K562 (cell line): ENCODE data around the gene SIK3. TPM values are rescaled to one million over a fixed set of nuclear protein-coding genes. Genes with fewer than 3 reads are reported as not detected.
A peak's percentile ranks its signal among the peaks of the same experiment; 100 is the strongest.

Experiments used
- BHLHE40 ChIP-seq: IDR thresholded peaks from 2 replicates; pipeline ENCODE4 v1.6.1; 2011; ENCODE audit warnings: low read length, improper control_type of control experiment
- CBX3 ChIP-seq, 2 experiments: IDR thresholded peaks; 1 replicate in 1 of 2; 2 replicates in 1 of 2; pipeline ENCODE4 v1.6.1; 2012; ENCODE audit warnings: inconsistent platforms in 2 of 2, low read length in 2 of 2, borderline replicate concordance in 1 of 2, control low read depth in 1 of 2
- CCNT2 ChIP-seq: IDR thresholded peaks from 2 replicates; pipeline ENCODE4 v1.6.1; 2011; ENCODE audit warnings: borderline replicate concordance, low read depth, mild to moderate bottlenecking, moderate library complexity, mixed read lengths, low read length; ENCODE audit not compliant: insufficient read length; ENCODE audit errors: extremely low read depth
- CREM ChIP-seq: IDR thresholded peaks from 2 replicates; pipeline ENCODE4 v1.6.1; 2014; ENCODE audit warnings: antibody characterized with exemption, low read depth
- ETV5 ChIP-seq: sonication (generic); formaldehyde crosslinking; IDR thresholded peaks from 2 replicates; pipeline ENCODE4 v1.4.0; 2020; ENCODE audit warnings: low read depth, mild to moderate bottlenecking, missing genetic modification reagents
- HDAC2 ChIP-seq: fragments of 450-650 bp; IDR thresholded peaks from 2 replicates; pipeline ENCODE4 v1.6.1; 2016; ENCODE audit warnings: mild to moderate bottlenecking
- MAZ ChIP-seq, 2 experiments: fragments of 450-650 bp in 1 of 2; sonication (generic) in 1 of 2; formaldehyde crosslinking; IDR thresholded peaks in 1 of 2; conservative IDR thresholded peaks in 1 of 2; 2 replicates each; pipeline versions ENCODE4 v1.4.0 to v1.5.0; 2020; ENCODE audit warnings: mild to moderate bottlenecking in 1 of 2, missing genetic modification reagents in 1 of 2
- MEIS2 ChIP-seq: fragments of 450-650 bp; IDR thresholded peaks from 2 replicates; pipeline ENCODE4 v1.6.1; 2014; ENCODE audit warnings: mild to moderate bottlenecking; ENCODE audit not compliant: partially characterized antibody
- MTA3 ChIP-seq: fragments of 450-650 bp; formaldehyde crosslinking; IDR thresholded peaks from 2 replicates; pipeline ENCODE4 v1.6.1; 2017; ENCODE audit warnings: mild to moderate bottlenecking, borderline replicate concordance
- MYC ChIP-seq, 2 experiments: fragments of 250-450 bp in 1 of 2; sonication (Bioruptor Pico) in 1 of 2; IDR thresholded peaks; 2 replicates each; pipeline versions ENCODE4 v1.5.1 to v1.6.1; 2012 to 2021; ENCODE audit warnings: low read depth in 2 of 2, borderline replicate concordance in 1 of 2, improper control_type of control experiment in 1 of 2, low read length in 1 of 2, mild to moderate bottlenecking in 1 of 2, moderate library complexity in 1 of 2
- POLR2G ChIP-seq: fragments of 200-400 bp; formaldehyde crosslinking; IDR thresholded peaks from 2 replicates; pipeline ENCODE4 v1.6.1; 2017; ENCODE audit warnings: low read depth, mild to moderate bottlenecking, antibody characterized with exemption, low read length, moderate library complexity
- SMC3 ChIP-seq: conservative IDR thresholded peaks from 2 replicates; pipeline ENCODE4 v1.6.1; 2011; ENCODE audit warnings: low read depth, low read length, improper control_type of control experiment; ENCODE audit not compliant: insufficient read depth
- polyA plus RNA-seq, 8 experiments: library from polyadenylated mRNA; depleted of rRNA in 4 of 8; stranded (reverse) in 5 of 8; unstranded in 3 of 8; fragments of >200 nt; fragmentation: Nextera tagmentation in 2 of 8; fragmentation: Illumina TruSeq in 1 of 8; extraction: Ambion mirVana in 2 of 8; extraction: Trizol in 1 of 8; gene quantifications; 2 replicates each; pipeline versions ENCODE4 v1.2.1 to v1.2.3, GENCODE V29; 2011 to 2014; ENCODE audit warnings: inconsistent platforms in 1 of 8, missing spikeins in 1 of 8
- total RNA-seq, 7 experiments: library from RNA; depleted of rRNA in 6 of 7; stranded (reverse); fragments of >200 nt in 6 of 7; fragmentation: Illumina TruSeq in 2 of 7; extraction: Trizol in 2 of 7; gene quantifications; 2 replicates each; pipeline versions ENCODE4 v1.2.1 to v1.2.3, GENCODE V29; 2011 to 2021; ENCODE audit warnings: low replicate concordance in 1 of 7
- TF ChIP-seq, protein P1 (sequence below), 3 experiments: IDR thresholded peaks in 2 of 3; conservative IDR thresholded peaks in 1 of 3; 2 replicates each; pipeline ENCODE4 v1.5.1; 2011 to 2012; ENCODE audit warnings: low read length in 3 of 3, mild to moderate bottlenecking in 3 of 3, control low read depth in 2 of 3, improper control_type of control experiment in 1 of 3, inconsistent platforms in 1 of 3, low read depth in 1 of 3, mixed read lengths in 1 of 3, moderate library complexity in 1 of 3; ENCODE audit not compliant: insufficient read depth in 2 of 3
- TF ChIP-seq, protein P2 (sequence below): fragments of 250-450 bp; sonication (Bioruptor Pico); IDR thresholded peaks from 2 replicates; pipeline ENCODE4 v1.9.0; 2021; ENCODE audit warnings: mild to moderate bottlenecking, inconsistent platforms
- TF ChIP-seq, protein P3 (sequence below): fragments of 250-450 bp; sonication (Bioruptor Pico); IDR thresholded peaks from 2 replicates; pipeline ENCODE4 v1.4.0; 2020; ENCODE audit warnings: mild to moderate bottlenecking, moderate library complexity, borderline replicate concordance
- TF ChIP-seq, protein P4 (sequence below): sonication (generic); formaldehyde crosslinking; IDR thresholded peaks from 2 replicates; pipeline ENCODE4 v1.8.0; 2023; ENCODE audit warnings: mild to moderate bottlenecking, missing genetic modification reagents

SIK3 gene
- total and polyA plus RNA-seq, 9 of the 15 experiments (the other 6 are each of a cell fraction or from before 2014, with no cell fraction given): 1.6 to 21.6 (median 8.0) TPM

- TF ChIP-seq, protein P1, sequence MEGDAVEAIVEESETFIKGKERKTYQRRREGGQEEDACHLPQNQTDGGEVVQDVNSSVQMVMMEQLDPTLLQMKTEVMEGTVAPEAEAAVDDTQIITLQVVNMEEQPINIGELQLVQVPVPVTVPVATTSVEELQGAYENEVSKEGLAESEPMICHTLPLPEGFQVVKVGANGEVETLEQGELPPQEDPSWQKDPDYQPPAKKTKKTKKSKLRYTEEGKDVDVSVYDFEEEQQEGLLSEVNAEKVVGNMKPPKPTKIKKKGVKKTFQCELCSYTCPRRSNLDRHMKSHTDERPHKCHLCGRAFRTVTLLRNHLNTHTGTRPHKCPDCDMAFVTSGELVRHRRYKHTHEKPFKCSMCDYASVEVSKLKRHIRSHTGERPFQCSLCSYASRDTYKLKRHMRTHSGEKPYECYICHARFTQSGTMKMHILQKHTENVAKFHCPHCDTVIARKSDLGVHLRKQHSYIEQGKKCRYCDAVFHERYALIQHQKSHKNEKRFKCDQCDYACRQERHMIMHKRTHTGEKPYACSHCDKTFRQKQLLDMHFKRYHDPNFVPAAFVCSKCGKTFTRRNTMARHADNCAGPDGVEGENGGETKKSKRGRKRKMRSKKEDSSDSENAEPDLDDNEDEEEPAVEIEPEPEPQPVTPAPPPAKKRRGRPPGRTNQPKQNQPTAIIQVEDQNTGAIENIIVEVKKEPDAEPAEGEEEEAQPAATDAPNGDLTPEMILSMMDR (IDR thresholded peaks at IDR 0.05 in 2 of 3, conservative IDR thresholded peaks at IDR 0.05 in 1 of 3; ENCODE audit: insufficient read depth in 2 of 3, low read depth in 1 of 3, low read length in 3 of 3): peak; percentile 79 to 91 (median 80)
- peak; percentile 25 for TF ChIP-seq MEIS2
- TF ChIP-seq MYC (IDR thresholded peaks at IDR 0.05; ENCODE audit: low read depth, low read length): peak; percentile 73
- TF ChIP-seq MYC (CRISPR knock-in tag; IDR thresholded peaks at IDR 0.05; ENCODE audit: borderline replicate concordance, low read depth): no peak
- TF ChIP-seq, protein P2, sequence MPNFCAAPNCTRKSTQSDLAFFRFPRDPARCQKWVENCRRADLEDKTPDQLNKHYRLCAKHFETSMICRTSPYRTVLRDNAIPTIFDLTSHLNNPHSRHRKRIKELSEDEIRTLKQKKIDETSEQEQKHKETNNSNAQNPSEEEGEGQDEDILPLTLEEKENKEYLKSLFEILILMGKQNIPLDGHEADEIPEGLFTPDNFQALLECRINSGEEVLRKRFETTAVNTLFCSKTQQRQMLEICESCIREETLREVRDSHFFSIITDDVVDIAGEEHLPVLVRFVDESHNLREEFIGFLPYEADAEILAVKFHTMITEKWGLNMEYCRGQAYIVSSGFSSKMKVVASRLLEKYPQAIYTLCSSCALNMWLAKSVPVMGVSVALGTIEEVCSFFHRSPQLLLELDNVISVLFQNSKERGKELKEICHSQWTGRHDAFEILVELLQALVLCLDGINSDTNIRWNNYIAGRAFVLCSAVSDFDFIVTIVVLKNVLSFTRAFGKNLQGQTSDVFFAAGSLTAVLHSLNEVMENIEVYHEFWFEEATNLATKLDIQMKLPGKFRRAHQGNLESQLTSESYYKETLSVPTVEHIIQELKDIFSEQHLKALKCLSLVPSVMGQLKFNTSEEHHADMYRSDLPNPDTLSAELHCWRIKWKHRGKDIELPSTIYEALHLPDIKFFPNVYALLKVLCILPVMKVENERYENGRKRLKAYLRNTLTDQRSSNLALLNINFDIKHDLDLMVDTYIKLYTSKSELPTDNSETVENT (CRISPR knock-in tag): peak; percentile 30; the same call in 1 of the 2 replicates
- TF ChIP-seq CREM: peak; percentile 33; the same call in 1 of the 2 replicates
- TF ChIP-seq, protein P3, sequence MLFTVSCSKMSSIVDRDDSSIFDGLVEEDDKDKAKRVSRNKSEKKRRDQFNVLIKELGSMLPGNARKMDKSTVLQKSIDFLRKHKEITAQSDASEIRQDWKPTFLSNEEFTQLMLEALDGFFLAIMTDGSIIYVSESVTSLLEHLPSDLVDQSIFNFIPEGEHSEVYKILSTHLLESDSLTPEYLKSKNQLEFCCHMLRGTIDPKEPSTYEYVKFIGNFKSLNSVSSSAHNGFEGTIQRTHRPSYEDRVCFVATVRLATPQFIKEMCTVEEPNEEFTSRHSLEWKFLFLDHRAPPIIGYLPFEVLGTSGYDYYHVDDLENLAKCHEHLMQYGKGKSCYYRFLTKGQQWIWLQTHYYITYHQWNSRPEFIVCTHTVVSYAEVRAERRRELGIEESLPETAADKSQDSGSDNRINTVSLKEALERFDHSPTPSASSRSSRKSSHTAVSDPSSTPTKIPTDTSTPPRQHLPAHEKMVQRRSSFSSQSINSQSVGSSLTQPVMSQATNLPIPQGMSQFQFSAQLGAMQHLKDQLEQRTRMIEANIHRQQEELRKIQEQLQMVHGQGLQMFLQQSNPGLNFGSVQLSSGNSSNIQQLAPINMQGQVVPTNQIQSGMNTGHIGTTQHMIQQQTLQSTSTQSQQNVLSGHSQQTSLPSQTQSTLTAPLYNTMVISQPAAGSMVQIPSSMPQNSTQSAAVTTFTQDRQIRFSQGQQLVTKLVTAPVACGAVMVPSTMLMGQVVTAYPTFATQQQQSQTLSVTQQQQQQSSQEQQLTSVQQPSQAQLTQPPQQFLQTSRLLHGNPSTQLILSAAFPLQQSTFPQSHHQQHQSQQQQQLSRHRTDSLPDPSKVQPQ: no peak
- peak; percentile 73 for TF ChIP-seq POLR2G
- TF ChIP-seq CCNT2: peak; percentile 56
- TF ChIP-seq SMC3: peak; percentile 74
- no peak for TF ChIP-seq HDAC2
- peak; percentile 74; the same call in 1 of the 2 replicates for TF ChIP-seq MTA3
- peak in 1 of 2 experiments; percentile 85; a peak in 1 of 3 replicates for TF ChIP-seq CBX3 (IDR thresholded peaks at IDR 0.05; ENCODE audit: borderline replicate concordance in 1 of 2, low read length in 2 of 2)
- TF ChIP-seq MAZ (CRISPR knock-in tag; conservative IDR thresholded peaks at IDR 0.05 in 1 of 2, IDR thresholded peaks at IDR 0.05 in 1 of 2): peak in 1 of 2 experiments; percentile 56; a peak in 1 of 4 replicates
- TF ChIP-seq ETV5: peak; percentile 47; the same call in 1 of the 2 replicates
- TF ChIP-seq, protein P4, sequence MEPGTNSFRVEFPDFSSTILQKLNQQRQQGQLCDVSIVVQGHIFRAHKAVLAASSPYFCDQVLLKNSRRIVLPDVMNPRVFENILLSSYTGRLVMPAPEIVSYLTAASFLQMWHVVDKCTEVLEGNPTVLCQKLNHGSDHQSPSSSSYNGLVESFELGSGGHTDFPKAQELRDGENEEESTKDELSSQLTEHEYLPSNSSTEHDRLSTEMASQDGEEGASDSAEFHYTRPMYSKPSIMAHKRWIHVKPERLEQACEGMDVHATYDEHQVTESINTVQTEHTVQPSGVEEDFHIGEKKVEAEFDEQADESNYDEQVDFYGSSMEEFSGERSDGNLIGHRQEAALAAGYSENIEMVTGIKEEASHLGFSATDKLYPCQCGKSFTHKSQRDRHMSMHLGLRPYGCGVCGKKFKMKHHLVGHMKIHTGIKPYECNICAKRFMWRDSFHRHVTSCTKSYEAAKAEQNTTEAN: no peak
- peak; percentile 75 for TF ChIP-seq BHLHE40
Observed at GRCh38 chr11:116835791-116836631, 262.2 kb downstream of the SIK3 start (continued).
